AG04449 (cell line): ENCODE measurements around the gene CPEB4.

ENCODE experiments used
- CTCF ChIA-PET: fragments of 350-600 bp; formaldehyde crosslinking; extraction: SDS; loops from one replicate; lab custom pipeline; 2021; ENCODE audit warnings: antibody characterized with exemption; lab: Yijun Ruan, JAX
- POLR2A ChIA-PET: fragments of 400-600, 350-600 bp; formaldehyde crosslinking; extraction: SDS; loops from one replicate; lab custom pipeline; 2020; ENCODE audit warnings: antibody characterized with exemption, inconsistent platforms; lab: Yijun Ruan, JAX
- DNase-seq: peaks from one replicate; pipeline ENCODE4 v3.0.0-alpha.2; 2010; ENCODE audit warnings: low read depth, low spot score
- H3K4me3 ChIP-seq: 2 replicates; pipeline ENCODE4 v1.5.1; 2011; ENCODE audit warnings: low read depth, mild to moderate bottlenecking, control low read depth, low read length
- TF ChIP-seq, protein P1 (sequence below): IDR thresholded peaks from one replicate; pipeline ENCODE4 v1.5.1; 2011; ENCODE audit warnings: mild to moderate bottlenecking, moderate library complexity, low read length, control low read depth, inconsistent platforms; ENCODE audit not compliant: insufficient read depth; ENCODE audit errors: missing control alignments

CPEB4 gene

DNA sequence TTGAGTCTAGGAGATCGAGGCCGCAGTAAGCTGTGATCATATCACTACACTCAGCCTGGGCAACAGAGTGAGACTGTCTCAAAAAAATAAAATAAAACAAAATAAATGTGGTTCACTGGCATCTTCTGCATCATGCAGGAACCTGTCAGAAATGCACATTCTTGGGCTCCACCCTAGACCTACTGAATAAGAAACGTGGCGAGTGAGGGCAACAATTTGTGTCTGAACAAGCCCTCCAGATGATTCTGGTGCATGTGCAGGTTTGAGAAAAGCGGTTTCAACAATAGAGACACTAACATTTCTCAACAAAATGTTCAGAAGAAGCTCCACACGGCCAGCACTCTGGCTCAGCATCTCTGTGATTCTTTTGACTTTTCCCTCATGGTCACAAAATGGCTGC lies 42.8 kb upstream of the CPEB4 start:
- DNase-seq: no peak
- ChIA-PET CTCF (no interaction called here), POLR2A (no interaction called here)
- TF ChIP-seq, protein P1, sequence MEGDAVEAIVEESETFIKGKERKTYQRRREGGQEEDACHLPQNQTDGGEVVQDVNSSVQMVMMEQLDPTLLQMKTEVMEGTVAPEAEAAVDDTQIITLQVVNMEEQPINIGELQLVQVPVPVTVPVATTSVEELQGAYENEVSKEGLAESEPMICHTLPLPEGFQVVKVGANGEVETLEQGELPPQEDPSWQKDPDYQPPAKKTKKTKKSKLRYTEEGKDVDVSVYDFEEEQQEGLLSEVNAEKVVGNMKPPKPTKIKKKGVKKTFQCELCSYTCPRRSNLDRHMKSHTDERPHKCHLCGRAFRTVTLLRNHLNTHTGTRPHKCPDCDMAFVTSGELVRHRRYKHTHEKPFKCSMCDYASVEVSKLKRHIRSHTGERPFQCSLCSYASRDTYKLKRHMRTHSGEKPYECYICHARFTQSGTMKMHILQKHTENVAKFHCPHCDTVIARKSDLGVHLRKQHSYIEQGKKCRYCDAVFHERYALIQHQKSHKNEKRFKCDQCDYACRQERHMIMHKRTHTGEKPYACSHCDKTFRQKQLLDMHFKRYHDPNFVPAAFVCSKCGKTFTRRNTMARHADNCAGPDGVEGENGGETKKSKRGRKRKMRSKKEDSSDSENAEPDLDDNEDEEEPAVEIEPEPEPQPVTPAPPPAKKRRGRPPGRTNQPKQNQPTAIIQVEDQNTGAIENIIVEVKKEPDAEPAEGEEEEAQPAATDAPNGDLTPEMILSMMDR: no peak
- no peak overlapping the region for H3K4me3 ChIP-seq

DNA sequence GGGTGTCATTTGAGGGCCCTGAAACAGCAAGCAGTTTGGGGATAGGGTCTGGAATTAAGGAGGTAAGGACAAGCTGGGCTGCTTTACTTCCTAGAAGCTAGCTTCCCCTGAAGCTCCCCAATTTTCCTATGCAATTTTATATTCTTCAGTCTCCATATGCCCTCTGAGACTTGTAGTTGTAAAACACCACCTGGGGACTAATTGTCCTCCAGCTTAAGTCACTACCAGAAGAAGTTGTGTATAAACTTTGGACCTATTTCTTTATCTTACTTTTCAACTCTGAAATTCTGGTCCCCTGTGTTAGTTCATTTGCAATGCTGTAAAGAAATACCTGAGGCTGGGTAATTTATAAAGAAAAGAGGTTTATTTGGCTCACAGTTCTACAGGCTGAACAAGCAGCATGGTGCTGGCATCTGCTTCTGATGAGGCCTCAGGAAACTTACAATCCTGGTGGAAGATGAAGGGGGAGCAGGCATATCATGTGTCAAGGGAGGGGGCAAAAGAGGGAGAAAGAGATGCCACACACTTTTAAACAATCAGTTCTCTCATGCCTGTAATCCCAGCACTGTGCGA lies 41.1 kb upstream of the CPEB4 start:
- CTCF ChIA-PET: interaction anchor here (0.9 kb wide), 1 partner anchor 225 kb away, joined by 3 read pairs; no protein-coding TSS in a partner anchor
- no peak overlapping the region for H3K4me3 ChIP-seq
- POLR2A ChIA-PET: no interaction called here
- no peak for DNase-seq
- TF ChIP-seq, protein P1: no peak

DNA sequence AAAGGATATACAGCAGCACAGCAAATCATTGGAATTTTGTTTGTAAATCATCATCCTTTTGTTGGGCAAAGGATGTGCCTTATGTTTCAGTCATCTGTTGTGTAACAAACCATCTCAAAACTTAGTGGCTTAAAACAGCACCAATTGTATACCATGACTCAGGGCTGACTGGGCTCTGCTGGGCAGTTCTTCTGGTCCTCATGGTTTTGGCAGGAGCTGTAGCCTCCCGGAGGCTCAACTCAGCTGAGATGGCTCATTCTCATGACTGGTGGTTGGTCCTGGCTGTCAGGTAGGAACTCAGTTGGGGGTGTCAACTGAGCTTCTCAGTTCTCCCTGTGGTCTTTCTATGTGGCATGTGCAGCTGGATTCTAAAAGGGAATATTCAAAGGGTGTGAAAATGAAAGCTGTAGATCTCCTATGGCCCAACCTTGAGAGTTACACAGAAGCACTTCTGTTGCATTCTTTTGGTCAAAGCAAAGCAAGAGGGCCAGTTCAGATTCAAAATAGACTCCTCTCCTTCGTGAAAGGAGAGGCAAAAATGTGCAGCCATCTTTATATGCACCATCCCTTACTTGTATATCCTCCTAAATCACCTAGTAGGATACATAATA lies 39.1 kb upstream of the CPEB4 start:
- no peak for DNase-seq

DNA sequence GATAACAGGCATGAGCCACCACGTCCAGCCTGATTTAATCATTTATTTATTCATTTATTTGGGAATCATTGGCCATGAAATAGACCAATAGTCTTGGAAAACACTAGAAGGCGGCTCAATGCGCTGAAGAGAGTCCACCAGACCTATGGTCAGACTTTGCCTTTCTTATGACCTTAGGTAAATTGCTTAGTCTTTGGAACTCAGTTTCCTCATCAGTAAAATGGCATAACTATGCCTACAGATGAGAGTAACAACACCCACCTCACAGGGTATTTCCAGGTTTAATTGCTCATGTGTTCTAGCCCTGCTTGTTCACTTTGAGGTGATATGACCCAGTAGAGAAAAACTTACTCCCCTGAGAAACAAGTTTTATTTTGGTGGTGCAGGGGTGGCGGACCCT lies 38.2 kb upstream of the CPEB4 start:
- TF ChIP-seq, protein P1: no peak
- ChIA-PET CTCF (interaction anchor here (2.1 kb wide), 1 partner anchor 123 kb away, joined by 6 read pairs; no protein-coding TSS in a partner anchor), POLR2A (no interaction called here)
- no peak overlapping the region for H3K4me3 ChIP-seq
- no peak for DNase-seq

More for the DNA sequence above, 39.1 kb upstream of the CPEB4 start:
- no peak overlapping the region for H3K4me3 ChIP-seq
- ChIA-PET POLR2A (no interaction called here), CTCF (no interaction called here)
- TF ChIP-seq, protein P1: no peak

DNA sequence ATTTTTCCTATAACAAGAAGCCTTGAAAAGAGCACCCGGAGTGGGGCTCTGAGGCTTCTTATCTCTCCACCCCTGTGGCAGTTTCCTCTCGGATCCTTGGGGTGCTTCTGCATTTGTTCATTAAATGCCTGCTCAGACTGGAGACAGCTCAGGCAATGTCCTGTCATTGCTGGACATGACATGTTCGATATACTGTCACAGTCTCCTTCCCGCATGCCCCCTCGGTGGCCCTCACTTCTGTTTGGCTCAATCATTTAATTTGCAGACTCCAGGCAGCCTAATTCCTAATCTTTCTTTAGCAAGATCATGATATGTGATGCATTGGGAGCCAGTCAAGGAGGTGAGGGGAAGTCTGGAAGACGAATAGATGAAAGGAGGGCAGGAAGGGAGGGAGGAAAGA lies 37.5 kb upstream of the CPEB4 start:
- DNase-seq: no peak
- ChIA-PET POLR2A (no interaction called here), CTCF (interaction anchor here (2.1 kb wide), 1 partner anchor 122 kb away, joined by 6 read pairs; no protein-coding TSS in a partner anchor)

More for the DNA sequence above, 37.5 kb upstream of the CPEB4 start:
- TF ChIP-seq, protein P1: no peak
- no peak overlapping the region for H3K4me3 ChIP-seq
